ENCODE results near the gene TPRG1L. TPM values are rescaled to one million over a fixed set of nuclear protein-coding genes. Genes with fewer than 3 reads are reported as not detected.
"Not testable (repeated sequence)": the region's sequence is repeated elsewhere in the genome, so short reads cannot be mapped to it uniquely, and the experiment has no call there.

The TPRG1L gene
- total RNA-seq, 4 donors from 2014 or later, result 27.9 to 44.7 (median 33.2) TPM

DNA sequence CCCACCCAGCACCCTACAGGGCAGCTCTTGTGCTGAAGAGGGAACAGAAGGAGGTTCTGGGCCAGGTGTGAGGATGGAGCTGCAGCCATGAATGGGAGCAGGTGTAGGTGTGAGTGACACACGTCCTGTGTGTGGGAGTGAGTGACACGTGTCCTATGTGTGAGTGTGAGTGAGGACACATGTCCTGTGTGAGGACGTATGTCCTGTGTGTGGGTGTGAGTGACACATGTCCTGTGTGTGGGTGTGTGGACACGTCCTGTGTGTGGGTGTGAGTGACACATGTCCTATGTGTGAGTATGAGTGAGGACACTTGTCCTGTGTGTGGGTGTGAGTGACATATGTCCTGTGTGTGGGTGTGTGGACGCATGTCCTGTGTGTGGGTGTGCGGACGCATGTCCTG lies 39.9 kb upstream of the TPRG1L start:
- H3K27me3 ChIP-seq, result peaks cover 0 to 25% (median 0%) of the 10 kb centered on the region in 4 donors
- no peaks in the 10 kb centered on the region for H3K9me3 ChIP-seq
- no peak overlapping the region for H3K4me3 ChIP-seq
- TF ChIP-seq, protein P1, sequence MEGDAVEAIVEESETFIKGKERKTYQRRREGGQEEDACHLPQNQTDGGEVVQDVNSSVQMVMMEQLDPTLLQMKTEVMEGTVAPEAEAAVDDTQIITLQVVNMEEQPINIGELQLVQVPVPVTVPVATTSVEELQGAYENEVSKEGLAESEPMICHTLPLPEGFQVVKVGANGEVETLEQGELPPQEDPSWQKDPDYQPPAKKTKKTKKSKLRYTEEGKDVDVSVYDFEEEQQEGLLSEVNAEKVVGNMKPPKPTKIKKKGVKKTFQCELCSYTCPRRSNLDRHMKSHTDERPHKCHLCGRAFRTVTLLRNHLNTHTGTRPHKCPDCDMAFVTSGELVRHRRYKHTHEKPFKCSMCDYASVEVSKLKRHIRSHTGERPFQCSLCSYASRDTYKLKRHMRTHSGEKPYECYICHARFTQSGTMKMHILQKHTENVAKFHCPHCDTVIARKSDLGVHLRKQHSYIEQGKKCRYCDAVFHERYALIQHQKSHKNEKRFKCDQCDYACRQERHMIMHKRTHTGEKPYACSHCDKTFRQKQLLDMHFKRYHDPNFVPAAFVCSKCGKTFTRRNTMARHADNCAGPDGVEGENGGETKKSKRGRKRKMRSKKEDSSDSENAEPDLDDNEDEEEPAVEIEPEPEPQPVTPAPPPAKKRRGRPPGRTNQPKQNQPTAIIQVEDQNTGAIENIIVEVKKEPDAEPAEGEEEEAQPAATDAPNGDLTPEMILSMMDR (IDR thresholded peaks at IDR 0.05), result no peak
- TF ChIP-seq POLR2A (IDR thresholded peaks at IDR 0.05), result no peak
- no peak for DNase-seq
- intact Hi-C loops (cut with DNase I), result no loop called here
- H3K4me1 ChIP-seq, result no peaks in the 10 kb centered on the region
- no peaks in the 10 kb centered on the region for H3K36me3 ChIP-seq
- no peak overlapping the region for H3K27ac ChIP-seq
- 66 to 78% methylated on average over 7 of the region's 7 CpGs for WGBS, 2 donors

DNA sequence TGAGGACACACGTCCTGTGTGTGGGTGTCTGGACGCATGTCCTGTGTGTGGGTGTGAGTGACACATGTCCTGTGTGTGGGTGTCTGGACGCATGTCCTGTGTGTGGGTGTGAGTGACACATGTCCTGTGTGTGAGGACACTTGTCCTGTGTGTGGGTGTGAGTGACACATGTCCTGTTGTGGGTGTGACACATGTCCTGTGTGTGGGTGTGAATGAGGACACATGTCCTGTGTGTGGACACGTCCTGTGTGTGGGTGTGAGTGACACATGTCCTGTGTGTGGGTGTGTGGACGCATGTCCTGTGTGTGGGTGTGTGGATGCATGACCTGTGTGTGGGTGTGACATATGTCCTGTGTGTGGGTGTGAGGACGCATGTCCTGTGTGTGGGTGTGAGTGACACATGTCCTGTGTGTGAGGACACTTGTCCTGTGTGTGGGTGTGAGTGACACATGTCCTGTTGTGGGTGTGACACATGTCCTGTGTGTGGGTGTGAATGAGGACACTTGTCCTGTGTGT lies 39.4 kb upstream of the TPRG1L start:
- intact Hi-C loops (cut with DNase I), result not testable (repeated sequence)
- H3K27me3 ChIP-seq, result peaks cover 0 to 26% (median 0%) of the 10 kb centered on the region in 4 donors

DNA sequence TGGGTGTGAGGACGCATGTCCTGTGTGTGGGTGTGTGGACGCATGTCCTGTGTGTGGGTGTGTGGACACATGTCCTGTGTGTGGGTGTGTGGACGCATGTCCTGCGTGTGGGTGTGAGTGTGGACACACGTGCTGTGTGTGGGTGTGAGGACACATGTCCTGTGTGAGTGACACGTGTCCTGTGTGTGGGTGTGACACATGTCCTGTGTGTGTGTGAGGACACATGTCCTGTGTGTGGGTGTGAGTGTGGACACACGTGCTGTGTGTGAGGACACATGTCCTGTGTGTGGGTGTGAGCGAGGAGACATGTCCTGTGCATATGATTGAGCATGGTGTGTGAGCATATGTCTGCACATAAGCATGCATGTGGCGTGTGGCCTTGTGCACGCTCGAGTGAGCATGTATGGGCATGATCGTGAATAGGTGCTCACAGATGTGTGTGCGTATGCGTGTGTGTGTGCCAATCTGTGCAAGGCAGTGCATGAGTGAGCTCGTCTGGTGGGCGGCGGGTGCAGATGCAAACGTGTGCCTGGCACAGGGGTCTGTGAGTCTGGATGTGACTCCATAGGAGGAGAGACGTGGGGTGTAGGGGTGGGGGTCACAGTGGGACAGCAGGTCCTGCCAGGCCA lies 38.8 kb upstream of the TPRG1L start:
- Histone ChIP-seq H3K4me1 (no peaks in the 10 kb centered on the region), H3K27ac (no peak overlapping the region), H3K9me3 (no peaks in the 10 kb centered on the region), H3K4me3 (no peak overlapping the region), H3K27me3 (peaks cover 0 to 28% (median 0%) of the 10 kb centered on the region in 4 donors), H3K36me3 (no peaks in the 10 kb centered on the region)
- WGBS, 2 donors, result 61 to 65% methylated on average over 15 to 16 of the region's 19 CpGs
- intact Hi-C loops (cut with DNase I), result no loop called here
- no peak for DNase-seq
- TF ChIP-seq, protein P1 (IDR thresholded peaks at IDR 0.05), result no peak
- no peak for TF ChIP-seq POLR2A (IDR thresholded peaks at IDR 0.05)

More for the DNA sequence above, 39.4 kb upstream of the TPRG1L start:
- H3K36me3 ChIP-seq, H3K4me1 ChIP-seq, H3K27ac ChIP-seq, DNase-seq, H3K9me3 ChIP-seq, H3K4me3 ChIP-seq: not testable (repeated sequence)
- 38 to 55% methylated on average over 6 of the region's 6 CpGs for WGBS, 2 donors

DNA sequence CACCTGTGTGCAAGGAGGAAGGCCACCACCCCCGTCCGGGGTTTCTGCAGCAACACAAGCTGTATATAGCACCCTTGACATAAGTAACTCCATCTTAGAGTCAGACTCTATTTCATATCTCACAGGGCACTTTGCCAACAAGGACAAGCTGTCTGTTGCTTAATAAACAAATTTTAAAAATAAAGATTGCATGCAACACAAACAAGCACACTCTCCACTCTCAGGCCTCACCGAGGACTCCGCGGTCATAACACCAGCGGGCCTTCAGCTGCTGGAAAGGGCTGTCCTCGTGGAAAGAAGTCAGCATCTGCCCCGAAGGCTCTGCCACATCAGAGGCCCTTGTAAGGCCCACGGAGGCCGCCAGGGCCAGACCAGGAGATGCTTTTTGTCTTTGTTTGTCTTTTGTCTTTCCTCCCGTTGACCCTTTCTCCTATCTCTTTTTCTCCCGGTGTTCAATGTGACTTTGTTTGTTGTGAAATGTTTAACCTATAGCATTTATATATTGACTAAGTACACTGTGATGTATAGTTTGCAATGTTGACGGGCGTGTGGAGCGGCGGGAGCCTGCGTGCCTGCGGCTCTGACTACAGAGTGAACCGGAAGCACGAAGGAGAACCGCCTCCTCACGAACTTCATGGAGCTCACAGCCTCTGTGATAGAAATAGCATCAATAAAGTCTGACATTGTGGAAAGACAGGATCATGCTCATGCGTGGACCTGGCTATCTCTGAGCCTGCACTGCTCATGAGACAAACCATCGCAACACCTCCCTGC lies 37.6 kb upstream of the TPRG1L start:
- Histone ChIP-seq H3K36me3 (no peaks in the 10 kb centered on the region), H3K4me3 (no peak overlapping the region), H3K9me3 (no peaks in the 10 kb centered on the region), H3K27ac (no peak overlapping the region), H3K4me1 (no peaks in the 10 kb centered on the region), H3K27me3 (peaks cover 0 to 21% (median 0%) of the 10 kb centered on the region in 4 donors)
- 58 to 70% methylated on average over 18 to 24 of the region's 24 CpGs for WGBS, 2 donors
- intact Hi-C loops (cut with DNase I), result no loop called here
- TF ChIP-seq POLR2A (IDR thresholded peaks at IDR 0.05), result no peak
- TF ChIP-seq, protein P1 (IDR thresholded peaks at IDR 0.05), result no peak
- DNase-seq, result no peak

DNA sequence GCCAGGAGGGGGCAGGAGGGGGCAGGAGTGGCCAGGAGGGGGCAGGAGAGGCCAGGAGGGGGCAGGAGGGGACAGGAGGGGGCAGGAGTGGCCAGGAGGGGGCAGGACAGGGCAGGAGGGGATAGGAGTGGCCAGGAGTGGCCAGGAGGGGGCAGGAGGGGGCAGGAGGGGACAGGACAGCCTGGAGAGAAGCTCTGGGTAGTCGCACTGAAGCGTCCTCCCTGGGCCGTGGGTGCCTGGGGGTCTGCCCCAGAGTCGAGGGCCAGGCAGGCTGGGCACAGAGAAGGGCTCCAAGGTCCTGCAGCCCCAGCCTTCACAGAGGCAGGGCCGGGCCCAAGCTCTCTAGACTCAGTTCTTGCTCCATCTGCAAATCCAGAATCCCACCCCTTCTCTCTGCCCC lies 36.4 kb upstream of the TPRG1L start:
- H3K4me1 ChIP-seq, result no peaks in the 10 kb centered on the region
- no peak overlapping the region for H3K27ac ChIP-seq
- H3K4me3 ChIP-seq, result no peak overlapping the region
- no peaks in the 10 kb centered on the region for H3K36me3 ChIP-seq
- H3K9me3 ChIP-seq, result no peaks in the 10 kb centered on the region
- no peak for TF ChIP-seq POLR2A (IDR thresholded peaks at IDR 0.05)
- TF ChIP-seq, protein P1 (IDR thresholded peaks at IDR 0.05), result no peak
- peaks cover 0 to 13% (median 0%) of the 10 kb centered on the region in 4 donors for H3K27me3 ChIP-seq
- no peak for DNase-seq
- intact Hi-C loops (cut with DNase I), result no loop called here
- 88 to 100% methylated on average over 1 to 4 of the region's 5 CpGs for WGBS, 2 donors

Measured in esophagus squamous epithelium (tissue), 5 donors.